ENCODE measurements around the gene TBC1D23. TPM values are rescaled to one million over a fixed set of nuclear protein-coding genes. Genes with fewer than 3 reads are reported as not detected.

The TBC1D23 gene
- total and polyA plus RNA-seq, 2 of the 13 experiments (the other 11 are each of a cell fraction or from before 2014, with no cell fraction given) = 28.7 to 35.4 TPM

- BruUV-seq (replicated peaks) = no TSS peak
- no peak overlapping the region for H3K27ac ChIP-seq (ENCODE audit: extremely low read length, insufficient read depth, low read length)
- in situ Hi-C loops (cut with HindIII; ENCODE audit: extremely low pct_ligation_motif_present, low pct_unique_long_range_greater_than_20kb) = loop anchor here (10.0 kb wide), 1 partner anchor 284 kb away; no protein-coding TSS in a partner anchor
- FAIRE-seq = no peak
- no peak for ATAC-seq
- no peak overlapping the region for H3K4me2 ChIP-seq (ENCODE audit: low read depth, low read length)
- H3K79me2 ChIP-seq (ENCODE audit: insufficient read depth, low read length) = no peaks in the 10 kb centered on the region
- no peaks in the 10 kb centered on the region; a peak in 1 of 5 replicates for H3K27me3 ChIP-seq (ENCODE audit: control insufficient read depth in 1 of 2, insufficient read depth in 2 of 2, low read length in 2 of 2)
- intact Hi-C loops (cut with micrococcal nuclease; ENCODE audit: unreplicated experiment) = loop anchor here (10.0 kb wide), 1 partner anchor 404 kb away; no protein-coding TSS in a partner anchor
- CTCF ChIA-PET (ENCODE audit: low intra/inter-chr PET ratio, low total read pairs) = no interaction called here
- 97% methylated on average over 3 of the region's 3 CpGs for WGBS (ENCODE audit: low lambda C conversion rate)
- no peaks in the 10 kb centered on the region for H3K9me3 ChIP-seq (ENCODE audit: low read length)
- H3K4me3 ChIP-seq (replicated peaks in 1 of 3; ENCODE audit: insufficient read depth in 1 of 3, low read depth in 2 of 3, low read length in 3 of 3) = no peak overlapping the region
- H3K36me3 ChIP-seq (replicated peaks in 1 of 2; ENCODE audit: control insufficient read depth in 1 of 2, insufficient read depth in 2 of 2, low read length in 2 of 2) = peaks cover 0 to 38% of the 10 kb centered on the region in 2 experiments; a peak in 4 of 5 replicates
- no peak for DNase-seq (ENCODE audit: low spot score)
- no peaks in the 10 kb centered on the region for H4K20me1 ChIP-seq (ENCODE audit: insufficient read depth, low read length)
- no peaks in the 10 kb centered on the region for H3K4me1 ChIP-seq (ENCODE audit: insufficient read depth, low read length)
- no peak overlapping the region for H2AFZ ChIP-seq (ENCODE audit: low read length)
- POLR2A ChIA-PET = no interaction called here
- no peak overlapping the region for H3K9ac ChIP-seq (ENCODE audit: insufficient read depth, low read depth, low read length)
- TF ChIP-seq ELF1 (CRISPR knock-in tag; IDR thresholded peaks at IDR 0.05) = no peak
- TF ChIP-seq KDM5B (CRISPR knock-in tag; IDR thresholded peaks at IDR 0.05; ENCODE audit: borderline replicate concordance) = no peak
- TF ChIP-seq, protein P1, sequence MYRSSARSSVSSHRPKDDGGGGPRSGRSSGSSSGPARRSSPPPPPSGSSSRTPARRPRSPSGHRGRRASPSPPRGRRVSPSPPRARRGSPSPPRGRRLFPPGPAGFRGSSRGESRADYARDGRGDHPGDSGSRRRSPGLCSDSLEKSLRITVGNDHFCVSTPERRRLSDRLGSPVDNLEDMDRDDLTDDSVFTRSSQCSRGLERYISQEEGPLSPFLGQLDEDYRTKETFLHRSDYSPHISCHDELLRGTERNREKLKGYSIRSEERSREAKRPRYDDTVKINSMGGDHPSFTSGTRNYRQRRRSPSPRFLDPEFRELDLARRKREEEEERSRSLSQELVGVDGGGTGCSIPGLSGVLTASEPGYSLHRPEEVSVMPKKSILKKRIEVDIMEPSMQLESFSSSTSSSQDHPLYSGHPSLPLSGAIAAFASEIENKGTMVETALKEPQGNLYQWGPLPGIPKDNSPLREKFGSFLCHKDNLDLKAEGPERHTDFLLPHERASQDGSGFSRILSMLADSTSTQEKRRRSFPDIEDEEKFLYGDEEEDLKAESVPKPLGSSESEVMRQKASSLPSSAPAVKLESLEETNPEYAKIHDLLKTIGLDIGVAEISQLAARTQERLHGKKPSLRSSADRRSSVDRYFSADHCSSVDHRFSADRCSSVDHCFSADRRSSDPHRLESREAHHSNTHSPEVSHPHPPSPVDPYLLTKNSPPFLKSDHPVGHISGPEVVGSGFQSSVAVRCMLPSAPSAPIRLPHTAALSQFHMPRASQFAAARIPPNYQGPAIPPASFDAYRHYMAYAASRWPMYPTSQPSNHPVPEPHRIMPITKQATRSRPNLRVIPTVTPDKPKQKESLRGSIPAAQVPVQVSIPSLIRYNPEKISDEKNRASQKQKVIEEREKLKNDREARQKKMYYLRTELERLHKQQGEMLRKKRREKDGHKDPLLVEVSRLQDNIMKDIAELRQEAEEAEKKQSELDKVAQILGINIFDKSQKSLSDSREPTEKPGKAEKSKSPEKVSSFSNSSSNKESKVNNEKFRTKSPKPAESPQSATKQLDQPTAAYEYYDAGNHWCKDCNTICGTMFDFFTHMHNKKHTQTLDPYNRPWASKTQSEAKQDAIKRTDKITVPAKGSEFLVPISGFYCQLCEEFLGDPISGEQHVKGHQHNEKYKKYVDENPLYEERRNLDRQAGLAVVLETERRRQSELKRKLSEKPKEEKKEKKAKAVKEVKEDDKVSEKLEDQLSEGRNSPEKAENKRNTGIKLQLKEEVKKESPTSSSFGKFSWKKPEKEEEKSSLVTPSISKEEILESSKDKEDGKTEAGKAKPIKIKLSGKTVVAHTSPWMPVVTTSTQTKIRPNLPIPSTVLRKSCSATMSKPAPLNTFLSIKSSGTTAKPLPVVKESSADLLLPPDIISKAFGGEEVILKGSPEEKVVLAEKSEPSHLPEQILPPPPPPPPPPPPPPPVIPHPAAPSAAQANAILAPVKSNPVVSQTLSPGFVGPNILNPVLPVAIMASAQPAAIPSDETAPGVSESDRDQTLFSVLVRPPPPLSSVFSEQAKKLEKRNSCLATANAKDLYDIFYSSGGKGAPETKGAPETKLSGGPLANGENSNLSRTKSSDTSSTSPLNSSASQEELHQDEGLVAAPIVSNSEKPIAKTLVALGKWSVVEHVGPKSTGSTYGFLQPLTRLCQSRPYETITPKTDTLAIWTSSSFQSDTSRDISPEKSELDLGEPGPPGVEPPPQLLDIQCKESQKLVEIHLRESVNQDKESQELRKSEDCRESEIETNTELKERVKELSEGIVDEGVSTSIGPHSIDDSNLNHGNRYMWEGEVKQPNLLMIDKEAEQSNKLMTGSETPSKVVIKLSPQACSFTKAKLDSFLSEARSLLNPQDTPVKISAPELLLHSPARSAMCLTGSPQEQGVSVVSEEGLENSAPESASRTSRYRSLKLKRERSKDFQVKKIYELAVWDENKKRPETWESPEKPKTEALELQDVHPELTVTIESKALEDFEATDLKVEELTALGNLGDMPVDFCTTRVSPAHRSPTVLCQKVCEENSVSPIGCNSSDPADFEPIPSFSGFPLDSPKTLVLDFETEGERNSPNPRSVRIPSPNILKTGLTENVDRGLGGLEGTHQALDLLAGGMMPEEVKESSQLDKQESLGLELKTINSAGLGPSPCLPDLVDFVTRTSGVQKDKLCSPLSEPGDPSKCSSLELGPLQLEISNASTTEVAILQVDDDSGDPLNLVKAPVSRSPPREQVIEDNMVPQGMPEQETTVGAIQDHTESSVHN (CRISPR knock-in tag; IDR thresholded peaks at IDR 0.05) = no peak
- TF ChIP-seq ZFP41 (CRISPR knock-in tag; IDR thresholded peaks at IDR 0.05; ENCODE audit: borderline replicate concordance) = no peak
- TF ChIP-seq HNRNPLL (IDR thresholded peaks at IDR 0.05; ENCODE audit: low read depth, low read length, poor library complexity, severe bottlenecking) = no peak
- TF ChIP-seq, protein P2, sequence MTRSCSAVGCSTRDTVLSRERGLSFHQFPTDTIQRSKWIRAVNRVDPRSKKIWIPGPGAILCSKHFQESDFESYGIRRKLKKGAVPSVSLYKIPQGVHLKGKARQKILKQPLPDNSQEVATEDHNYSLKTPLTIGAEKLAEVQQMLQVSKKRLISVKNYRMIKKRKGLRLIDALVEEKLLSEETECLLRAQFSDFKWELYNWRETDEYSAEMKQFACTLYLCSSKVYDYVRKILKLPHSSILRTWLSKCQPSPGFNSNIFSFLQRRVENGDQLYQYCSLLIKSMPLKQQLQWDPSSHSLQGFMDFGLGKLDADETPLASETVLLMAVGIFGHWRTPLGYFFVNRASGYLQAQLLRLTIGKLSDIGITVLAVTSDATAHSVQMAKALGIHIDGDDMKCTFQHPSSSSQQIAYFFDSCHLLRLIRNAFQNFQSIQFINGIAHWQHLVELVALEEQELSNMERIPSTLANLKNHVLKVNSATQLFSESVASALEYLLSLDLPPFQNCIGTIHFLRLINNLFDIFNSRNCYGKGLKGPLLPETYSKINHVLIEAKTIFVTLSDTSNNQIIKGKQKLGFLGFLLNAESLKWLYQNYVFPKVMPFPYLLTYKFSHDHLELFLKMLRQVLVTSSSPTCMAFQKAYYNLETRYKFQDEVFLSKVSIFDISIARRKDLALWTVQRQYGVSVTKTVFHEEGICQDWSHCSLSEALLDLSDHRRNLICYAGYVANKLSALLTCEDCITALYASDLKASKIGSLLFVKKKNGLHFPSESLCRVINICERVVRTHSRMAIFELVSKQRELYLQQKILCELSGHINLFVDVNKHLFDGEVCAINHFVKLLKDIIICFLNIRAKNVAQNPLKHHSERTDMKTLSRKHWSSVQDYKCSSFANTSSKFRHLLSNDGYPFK (CRISPR knock-in tag; IDR thresholded peaks at IDR 0.05; ENCODE audit: borderline replicate concordance) = no peak
- no peak for TF ChIP-seq ZFP37 (CRISPR knock-in tag; IDR thresholded peaks at IDR 0.05; ENCODE audit: borderline replicate concordance)
- TF ChIP-seq ZNF20 (CRISPR knock-in tag; IDR thresholded peaks at IDR 0.05) = no peak
- TF ChIP-seq ZNF557 (CRISPR knock-in tag; IDR thresholded peaks at IDR 0.05) = no peak
- no peak for TF ChIP-seq MED8 (CRISPR knock-in tag; IDR thresholded peaks at IDR 0.05; ENCODE audit: insufficient replicate concordance)
- no peak for TF ChIP-seq CREM (IDR thresholded peaks at IDR 0.05)
- TF ChIP-seq CREM (CRISPR knock-in tag; IDR thresholded peaks at IDR 0.05) = no peak
- no peak for TF ChIP-seq ZNF777 (CRISPR knock-in tag; IDR thresholded peaks at IDR 0.05)
- TF ChIP-seq ZMYM2 (CRISPR knock-in tag; IDR thresholded peaks at IDR 0.05) = no peak
- TF ChIP-seq NBN (conservative IDR thresholded peaks at IDR 0.05) = no peak
These were observed 49.7 kb downstream of the TBC1D23 start for GRCh38 chr3:100310355-100310965.

Data from HepG2 (cell line).